ENCODE measurements around the gene MAD1L1. TPM values are rescaled to one million over a fixed set of nuclear protein-coding genes. Genes with fewer than 3 reads are reported as not detected.

Gene MAD1L1
- total and polyA plus RNA-seq, 4 donors, result 43.0 to 54.9 (median 49.9) TPM

DNA sequence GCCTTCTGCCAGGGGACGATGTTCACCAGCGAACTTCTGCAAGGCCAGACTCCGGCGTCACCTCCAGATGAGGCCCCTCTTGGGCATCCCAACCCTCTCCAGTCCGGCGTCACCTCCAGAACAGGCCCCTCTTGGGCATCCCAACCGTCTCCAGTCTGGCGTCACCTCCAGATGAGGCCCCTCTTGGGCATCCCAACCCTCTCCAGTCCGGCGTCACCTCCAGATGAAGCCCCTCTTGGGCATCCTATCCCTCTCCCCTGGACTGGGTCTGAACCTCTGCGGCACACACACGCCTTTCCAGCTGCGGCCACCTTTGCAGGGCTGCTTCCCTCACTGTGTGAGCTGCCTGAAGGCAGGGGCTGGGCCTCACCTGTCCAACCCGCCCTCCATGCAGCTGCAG, 321.2 kb downstream of the MAD1L1 start:
- H3K27me3 ChIP-seq (ENCODE audit: control insufficient read depth in 3 of 3, insufficient read depth in 3 of 3, low read length in 2 of 3), result no peaks in the 10 kb centered on the region
- H3K9me3 ChIP-seq (ENCODE audit: control insufficient read depth in 4 of 4, insufficient read depth in 3 of 4, low read length in 3 of 4), result no peaks in the 10 kb centered on the region
- no peak overlapping the region for H3K9ac ChIP-seq (ENCODE audit: insufficient read depth in 1 of 2, low read length in 2 of 2)
- ATAC-seq (ENCODE audit: insufficient read depth, low FRiP score) (no peak), DNase-seq (no peak)
- peaks cover 0 to 9% (median 0%) of the 10 kb centered on the region in 4 donors for H3K36me3 ChIP-seq (ENCODE audit: control insufficient read depth in 4 of 4, insufficient read depth in 4 of 4, low read length in 4 of 4)
- H3K4me3 ChIP-seq, result no peak overlapping the region
- WGBS, 2 donors, result 90 to 95% methylated on average over 14 of the region's 14 CpGs
- peaks cover 0 to 26% (median 10%) of the 10 kb centered on the region in 5 donors for H3K4me1 ChIP-seq (ENCODE audit: control insufficient read depth in 5 of 5, insufficient read depth in 5 of 5, low read length in 5 of 5)
- H3K27ac ChIP-seq (ENCODE audit: low read depth in 1 of 2, low read length in 1 of 2), result no peak overlapping the region
- TF ChIP-seq, protein P1, sequence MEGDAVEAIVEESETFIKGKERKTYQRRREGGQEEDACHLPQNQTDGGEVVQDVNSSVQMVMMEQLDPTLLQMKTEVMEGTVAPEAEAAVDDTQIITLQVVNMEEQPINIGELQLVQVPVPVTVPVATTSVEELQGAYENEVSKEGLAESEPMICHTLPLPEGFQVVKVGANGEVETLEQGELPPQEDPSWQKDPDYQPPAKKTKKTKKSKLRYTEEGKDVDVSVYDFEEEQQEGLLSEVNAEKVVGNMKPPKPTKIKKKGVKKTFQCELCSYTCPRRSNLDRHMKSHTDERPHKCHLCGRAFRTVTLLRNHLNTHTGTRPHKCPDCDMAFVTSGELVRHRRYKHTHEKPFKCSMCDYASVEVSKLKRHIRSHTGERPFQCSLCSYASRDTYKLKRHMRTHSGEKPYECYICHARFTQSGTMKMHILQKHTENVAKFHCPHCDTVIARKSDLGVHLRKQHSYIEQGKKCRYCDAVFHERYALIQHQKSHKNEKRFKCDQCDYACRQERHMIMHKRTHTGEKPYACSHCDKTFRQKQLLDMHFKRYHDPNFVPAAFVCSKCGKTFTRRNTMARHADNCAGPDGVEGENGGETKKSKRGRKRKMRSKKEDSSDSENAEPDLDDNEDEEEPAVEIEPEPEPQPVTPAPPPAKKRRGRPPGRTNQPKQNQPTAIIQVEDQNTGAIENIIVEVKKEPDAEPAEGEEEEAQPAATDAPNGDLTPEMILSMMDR (IDR thresholded peaks at IDR 0.05; ENCODE audit: control extremely low read depth, extremely low read depth), result no peak

DNA sequence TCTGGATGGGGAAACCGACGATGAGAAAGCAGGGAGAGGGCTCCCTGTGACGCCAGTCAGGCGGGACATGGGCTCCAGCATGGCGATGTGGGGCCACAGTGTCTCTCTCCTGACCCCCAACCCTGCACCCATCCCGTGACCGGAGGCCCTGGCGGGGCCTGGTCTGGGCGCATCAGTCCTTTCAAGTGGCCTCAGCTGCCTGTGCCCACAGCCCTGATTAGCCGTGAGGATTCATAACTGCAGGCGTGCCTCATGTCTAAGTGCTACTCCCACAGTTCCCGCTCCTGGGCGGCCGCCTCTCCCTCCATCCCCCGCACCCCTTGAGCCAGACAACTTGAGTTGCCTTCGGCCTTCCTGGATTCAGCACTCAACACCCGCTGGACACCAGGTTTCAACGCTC, 321.9 kb downstream of the MAD1L1 start:
- 90% methylated on average over 18 of the region's 18 CpGs for WGBS, 2 donors
- H3K9me3 ChIP-seq (ENCODE audit: control insufficient read depth in 4 of 4, insufficient read depth in 3 of 4, low read length in 3 of 4), result no peaks in the 10 kb centered on the region
- TF ChIP-seq, protein P1 (IDR thresholded peaks at IDR 0.05; ENCODE audit: control extremely low read depth, extremely low read depth), result no peak
- H3K9ac ChIP-seq (ENCODE audit: insufficient read depth in 1 of 2, low read length in 2 of 2), result no peak overlapping the region
- no peak overlapping the region for H3K27ac ChIP-seq (ENCODE audit: low read depth in 1 of 2, low read length in 1 of 2)
- peaks cover 0 to 26% (median 10%) of the 10 kb centered on the region in 5 donors for H3K4me1 ChIP-seq (ENCODE audit: control insufficient read depth in 5 of 5, insufficient read depth in 5 of 5, low read length in 5 of 5)
- H3K36me3 ChIP-seq (ENCODE audit: control insufficient read depth in 4 of 4, insufficient read depth in 4 of 4, low read length in 4 of 4), result peaks cover 0 to 8% (median 0%) of the 10 kb centered on the region in 4 donors
- DNase-seq (no peak), ATAC-seq (ENCODE audit: insufficient read depth, low FRiP score) (no peak)
- no peak overlapping the region for H3K4me3 ChIP-seq
- H3K27me3 ChIP-seq (ENCODE audit: control insufficient read depth in 3 of 3, insufficient read depth in 3 of 3, low read length in 2 of 3), result no peaks in the 10 kb centered on the region

DNA sequence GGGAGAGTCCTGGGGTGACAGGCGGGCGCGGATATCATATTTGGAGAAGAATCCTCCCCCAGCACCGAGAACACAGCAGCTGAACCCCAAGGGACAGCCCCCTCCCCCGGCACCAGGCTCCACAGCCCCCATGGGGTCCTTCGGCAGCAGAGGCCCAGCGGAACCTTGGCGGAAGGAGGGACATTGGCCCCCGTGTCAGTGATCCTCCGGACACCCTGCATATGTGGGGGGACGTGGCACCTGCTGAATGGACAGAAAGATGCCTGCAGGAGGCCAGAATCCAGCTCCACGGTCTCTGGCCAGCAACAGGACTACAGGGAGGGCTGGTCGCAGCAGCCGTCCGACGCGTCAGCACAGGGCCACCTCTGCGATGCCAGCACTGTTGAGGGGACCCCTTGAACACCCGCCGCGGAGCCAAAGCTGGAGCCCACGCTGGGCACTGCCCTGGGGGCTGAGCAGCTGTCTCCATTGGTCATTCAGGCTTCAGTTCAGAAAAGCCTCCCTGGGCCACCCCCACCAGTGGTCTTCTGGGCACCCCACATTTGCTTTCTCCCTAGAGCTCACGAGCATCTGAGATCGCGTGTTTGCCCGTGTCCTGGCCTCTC, 322.6 kb downstream of the MAD1L1 start:
- TF ChIP-seq, protein P1 (IDR thresholded peaks at IDR 0.05; ENCODE audit: control extremely low read depth, extremely low read depth), result no peak
- Histone ChIP-seq H3K9ac (ENCODE audit: insufficient read depth in 1 of 2, low read length in 2 of 2) (no peak overlapping the region), H3K27ac (ENCODE audit: low read depth in 1 of 2, low read length in 1 of 2) (no peak overlapping the region), H3K4me3 (no peak overlapping the region), H3K4me1 (ENCODE audit: control insufficient read depth in 5 of 5, insufficient read depth in 5 of 5, low read length in 5 of 5) (peaks cover 0 to 26% (median 10%) of the 10 kb centered on the region in 5 donors), H3K9me3 (ENCODE audit: control insufficient read depth in 4 of 4, insufficient read depth in 3 of 4, low read length in 3 of 4) (no peaks in the 10 kb centered on the region), H3K27me3 (ENCODE audit: control insufficient read depth in 3 of 3, insufficient read depth in 3 of 3, low read length in 2 of 3) (no peaks in the 10 kb centered on the region), H3K36me3 (ENCODE audit: control insufficient read depth in 4 of 4, insufficient read depth in 4 of 4, low read length in 4 of 4) (peaks cover 0 to 8% (median 0%) of the 10 kb centered on the region in 4 donors)
- ATAC-seq (ENCODE audit: insufficient read depth, low FRiP score) (no peak), DNase-seq (no peak)
- 96 to 97% methylated on average over 26 of the region's 26 CpGs for WGBS, 2 donors

DNA sequence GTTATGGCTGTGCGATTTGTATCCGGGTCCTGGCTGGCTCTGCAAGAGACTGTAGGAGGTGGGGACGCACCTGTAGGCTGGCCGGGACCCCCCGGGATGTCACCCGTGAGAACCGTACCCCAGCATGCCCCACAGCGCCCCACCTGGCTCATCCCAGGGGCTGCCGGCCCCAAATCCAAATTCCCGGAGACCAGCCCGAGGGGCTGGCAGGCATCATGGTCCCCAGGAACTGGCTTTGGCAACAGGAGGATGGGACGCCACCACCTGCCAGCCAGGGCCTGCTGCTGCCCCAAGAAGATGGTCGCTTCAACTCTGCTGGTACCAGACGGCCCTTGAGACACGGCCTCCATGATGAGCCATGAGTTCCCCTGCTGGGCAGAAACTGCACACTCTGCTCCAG, 323.3 kb downstream of the MAD1L1 start:
- Histone ChIP-seq H3K36me3 (ENCODE audit: control insufficient read depth in 4 of 4, insufficient read depth in 4 of 4, low read length in 4 of 4) (peaks cover 0 to 8% (median 0%) of the 10 kb centered on the region in 4 donors), H3K9ac (ENCODE audit: insufficient read depth in 1 of 2, low read length in 2 of 2) (no peak overlapping the region), H3K27me3 (ENCODE audit: control insufficient read depth in 3 of 3, insufficient read depth in 3 of 3, low read length in 2 of 3) (no peaks in the 10 kb centered on the region), H3K9me3 (ENCODE audit: control insufficient read depth in 4 of 4, insufficient read depth in 3 of 4, low read length in 3 of 4) (no peaks in the 10 kb centered on the region), H3K4me3 (no peak overlapping the region), H3K4me1 (ENCODE audit: control insufficient read depth in 5 of 5, insufficient read depth in 5 of 5, low read length in 5 of 5) (peaks cover 0 to 26% (median 9%) of the 10 kb centered on the region in 5 donors), H3K27ac (ENCODE audit: low read depth in 1 of 2, low read length in 1 of 2) (no peak overlapping the region)
- TF ChIP-seq, protein P1 (IDR thresholded peaks at IDR 0.05; ENCODE audit: control extremely low read depth, extremely low read depth), result no peak
- 94 to 99% methylated on average over 14 to 15 of the region's 15 CpGs for WGBS, 2 donors
- DNase-seq (no peak), ATAC-seq (ENCODE audit: insufficient read depth, low FRiP score) (no peak)
